ENCODE measurements around the gene MRPS12.

The MRPS12 gene

DNA sequence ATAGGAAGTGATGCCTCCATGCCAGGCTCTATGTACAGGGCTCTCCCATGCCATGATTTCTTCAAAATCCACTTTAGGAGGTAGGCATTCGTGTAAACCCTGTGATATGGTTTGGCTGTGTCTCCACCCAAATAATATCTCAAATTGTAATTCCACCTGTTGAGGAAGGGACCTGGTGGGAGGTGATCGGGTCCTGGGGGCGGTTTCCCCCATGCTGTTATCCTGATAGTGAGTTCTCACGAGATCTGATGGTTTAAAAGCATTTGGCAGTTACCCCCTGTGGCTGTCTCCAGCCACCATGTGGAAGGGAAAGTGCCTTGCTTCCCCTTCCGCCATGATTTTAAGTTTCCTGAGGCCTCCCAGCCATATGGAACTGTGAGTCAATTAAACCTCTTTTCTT lies 8.3 kb upstream of the MRPS12 start:
- Histone ChIP-seq H3K4me3 (ENCODE audit: low read length) (no peak overlapping the region), H3K27ac (ENCODE audit: low read length) (no peak overlapping the region), H3K4me2 (ENCODE audit: low read depth, low read length) (no peak overlapping the region), H3K9me3 (replicated peaks; ENCODE audit: insufficient read depth, low read length) (no peaks in the 10 kb centered on the region), H3K36me3 (replicated peaks; ENCODE audit: insufficient read depth, low read length) (no peaks in the 10 kb centered on the region), H3K9ac (ENCODE audit: low read length) (no peak overlapping the region), H3F3A (ENCODE audit: insufficient read depth, low read length) (no peaks in the 10 kb centered on the region), H2AFZ (ENCODE audit: low read length) (no peak overlapping the region), H3K79me2 (ENCODE audit: low read length) (no peaks in the 10 kb centered on the region), H3K27me3 (replicated peaks; ENCODE audit: insufficient read depth, low read length) (no peaks in the 10 kb centered on the region), H4K20me1 (ENCODE audit: insufficient read depth, low read length) (no peaks in the 10 kb centered on the region), H3K4me1 (ENCODE audit: low read length) (no peaks in the 10 kb centered on the region), H3K9me2 (replicated peaks; ENCODE audit: insufficient read depth, low read length) (no peaks in the 10 kb centered on the region)
- TF ChIP-seq, protein P1, sequence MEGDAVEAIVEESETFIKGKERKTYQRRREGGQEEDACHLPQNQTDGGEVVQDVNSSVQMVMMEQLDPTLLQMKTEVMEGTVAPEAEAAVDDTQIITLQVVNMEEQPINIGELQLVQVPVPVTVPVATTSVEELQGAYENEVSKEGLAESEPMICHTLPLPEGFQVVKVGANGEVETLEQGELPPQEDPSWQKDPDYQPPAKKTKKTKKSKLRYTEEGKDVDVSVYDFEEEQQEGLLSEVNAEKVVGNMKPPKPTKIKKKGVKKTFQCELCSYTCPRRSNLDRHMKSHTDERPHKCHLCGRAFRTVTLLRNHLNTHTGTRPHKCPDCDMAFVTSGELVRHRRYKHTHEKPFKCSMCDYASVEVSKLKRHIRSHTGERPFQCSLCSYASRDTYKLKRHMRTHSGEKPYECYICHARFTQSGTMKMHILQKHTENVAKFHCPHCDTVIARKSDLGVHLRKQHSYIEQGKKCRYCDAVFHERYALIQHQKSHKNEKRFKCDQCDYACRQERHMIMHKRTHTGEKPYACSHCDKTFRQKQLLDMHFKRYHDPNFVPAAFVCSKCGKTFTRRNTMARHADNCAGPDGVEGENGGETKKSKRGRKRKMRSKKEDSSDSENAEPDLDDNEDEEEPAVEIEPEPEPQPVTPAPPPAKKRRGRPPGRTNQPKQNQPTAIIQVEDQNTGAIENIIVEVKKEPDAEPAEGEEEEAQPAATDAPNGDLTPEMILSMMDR (IDR thresholded peaks at IDR 0.05; ENCODE audit: low read length) = no peak
- TF ChIP-seq EZH2 (optimal IDR thresholded peaks at IDR 0.05; ENCODE audit: low read depth, low read length) (no peak), EZH2phosphoT487 (IDR thresholded peaks at IDR 0.05; ENCODE audit: low read length) (no peak)
- no peak for DNase-seq

DNA sequence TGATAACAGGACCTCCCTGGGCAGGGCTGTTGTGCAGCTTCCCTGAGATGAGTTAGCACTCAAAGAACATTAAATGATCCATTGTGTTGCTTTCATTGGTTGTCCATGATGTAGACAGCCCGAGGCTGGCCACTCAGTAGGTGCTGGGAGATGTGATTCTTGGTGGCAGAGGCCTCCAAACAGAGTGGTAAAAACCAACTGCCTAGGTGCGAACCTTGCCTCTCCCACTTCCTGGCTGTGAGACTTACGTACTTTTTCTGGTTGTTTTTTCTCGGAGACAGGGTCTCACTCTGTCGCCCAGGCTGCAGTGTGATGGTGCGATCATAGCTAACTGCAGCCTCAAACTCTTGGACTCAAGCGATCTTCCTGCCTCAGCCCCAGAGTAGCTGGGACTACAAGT lies 6.4 kb upstream of the MRPS12 start:
- 0 out of 2 replicates have a peak, but pooled peaks cover 1% of the 10 kb centered on the region for H3K4me1 ChIP-seq (ENCODE audit: low read length)
- no peaks in the 10 kb centered on the region for H3K36me3 ChIP-seq (replicated peaks; ENCODE audit: insufficient read depth, low read length)
- H3K79me2 ChIP-seq (ENCODE audit: low read length) = peaks cover 5% of the 10 kb centered on the region
- no peak for DNase-seq
- no peaks in the 10 kb centered on the region for H4K20me1 ChIP-seq (ENCODE audit: insufficient read depth, low read length)
- H3F3A ChIP-seq (ENCODE audit: insufficient read depth, low read length) = no peaks in the 10 kb centered on the region
- no peaks in the 10 kb centered on the region for H3K9me2 ChIP-seq (replicated peaks; ENCODE audit: insufficient read depth, low read length)
- no peaks in the 10 kb centered on the region for H3K27me3 ChIP-seq (replicated peaks; ENCODE audit: insufficient read depth, low read length)
- H3K27ac ChIP-seq (ENCODE audit: low read length) = no peak overlapping the region
- H3K9ac ChIP-seq (ENCODE audit: low read length) = no peak overlapping the region
- H3K4me2 ChIP-seq (ENCODE audit: low read depth, low read length) = no peak overlapping the region
- H3K4me3 ChIP-seq (ENCODE audit: low read length) = no peak overlapping the region
- H3K9me3 ChIP-seq (replicated peaks; ENCODE audit: insufficient read depth, low read length) = no peaks in the 10 kb centered on the region
- TF ChIP-seq, protein P1 (IDR thresholded peaks at IDR 0.05; ENCODE audit: low read length) = no peak
- TF ChIP-seq EZH2 (optimal IDR thresholded peaks at IDR 0.05; ENCODE audit: low read depth, low read length) (no peak), EZH2phosphoT487 (IDR thresholded peaks at IDR 0.05; ENCODE audit: low read length) (no peak)
- H2AFZ ChIP-seq (ENCODE audit: low read length) = no peak overlapping the region

DNA sequence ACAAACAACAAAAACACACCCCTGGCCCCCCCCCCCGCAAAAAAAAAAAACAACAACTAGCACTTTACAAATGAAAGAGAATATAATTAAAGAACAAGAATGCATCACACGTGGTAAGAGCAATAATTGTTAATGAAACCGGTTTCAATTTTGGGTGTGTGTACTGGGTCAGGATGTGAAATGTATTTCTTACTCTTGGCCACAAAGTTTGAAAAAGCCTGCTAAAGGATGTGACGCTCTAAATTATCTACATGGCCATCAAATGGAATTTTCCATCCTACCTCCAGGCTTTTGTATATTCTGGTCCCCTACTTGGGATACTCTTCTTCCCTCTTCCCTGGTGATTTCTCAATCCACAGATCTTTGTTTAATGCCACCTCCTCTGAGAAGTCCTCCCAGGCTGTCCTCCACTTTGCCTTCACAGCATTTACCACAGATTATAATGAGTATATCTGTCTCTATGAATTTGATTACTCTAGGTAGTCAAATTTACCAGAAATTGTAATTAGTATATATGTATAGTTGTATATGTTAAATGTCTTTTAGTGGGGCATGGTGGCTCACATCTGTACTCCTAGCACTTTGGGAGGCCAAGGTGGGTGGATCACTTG lies 2.2 kb upstream of the MRPS12 start:
- H3K4me3 ChIP-seq (ENCODE audit: low read length) = no peak overlapping the region
- no peaks in the 10 kb centered on the region for H3K27me3 ChIP-seq (replicated peaks; ENCODE audit: insufficient read depth, low read length)
- H3K36me3 ChIP-seq (replicated peaks; ENCODE audit: insufficient read depth, low read length) = no peaks in the 10 kb centered on the region; the same call in 1 of the 2 replicates
- no peaks in the 10 kb centered on the region for H4K20me1 ChIP-seq (ENCODE audit: insufficient read depth, low read length)
- no peak overlapping the region for H2AFZ ChIP-seq (ENCODE audit: low read length)
- peaks cover 8% of the 10 kb centered on the region; the same call in 1 of the 2 replicates for H3K4me1 ChIP-seq (ENCODE audit: low read length)
- no peaks in the 10 kb centered on the region for H3K9me3 ChIP-seq (replicated peaks; ENCODE audit: insufficient read depth, low read length)
- TF ChIP-seq, protein P1 (IDR thresholded peaks at IDR 0.05; ENCODE audit: low read length) = no peak
- no peak for TF ChIP-seq EZH2phosphoT487 (IDR thresholded peaks at IDR 0.05; ENCODE audit: low read length)
- TF ChIP-seq EZH2 (optimal IDR thresholded peaks at IDR 0.05; ENCODE audit: low read depth, low read length) = no peak
- no peak overlapping the region for H3K4me2 ChIP-seq (ENCODE audit: low read depth, low read length)
- no peak for DNase-seq
- H3F3A ChIP-seq (ENCODE audit: insufficient read depth, low read length) = no peaks in the 10 kb centered on the region
- H3K27ac ChIP-seq (ENCODE audit: low read length) = no peak overlapping the region
- H3K9me2 ChIP-seq (replicated peaks; ENCODE audit: insufficient read depth, low read length) = no peaks in the 10 kb centered on the region
- no peak overlapping the region for H3K9ac ChIP-seq (ENCODE audit: low read length)
- peaks cover 32% of the 10 kb centered on the region for H3K79me2 ChIP-seq (ENCODE audit: low read length)

Measured in MM.1S (cell line).